AG09309 (cell line): Measurements from ENCODE around the gene MYH10.

ENCODE experiments used
- DNase-seq: peaks from one replicate; pipeline ENCODE4 v3.0.0-alpha.2; 2010; ENCODE audit warnings: low read depth
- H3K4me3 ChIP-seq: 2 replicates; pipeline ENCODE4 v1.5.1; 2011; ENCODE audit warnings: mild to moderate bottlenecking, low read depth, low read length, moderate library complexity; ENCODE audit not compliant: control insufficient read depth
- TF ChIP-seq, protein P1 (sequence below): IDR thresholded peaks from 2 replicates; pipeline ENCODE4 v1.5.1; 2011; ENCODE audit warnings: mild to moderate bottlenecking, low read depth, low read length, inconsistent platforms; ENCODE audit not compliant: insufficient read depth, control insufficient read depth; ENCODE audit errors: missing control alignments

Gene MYH10

DNA sequence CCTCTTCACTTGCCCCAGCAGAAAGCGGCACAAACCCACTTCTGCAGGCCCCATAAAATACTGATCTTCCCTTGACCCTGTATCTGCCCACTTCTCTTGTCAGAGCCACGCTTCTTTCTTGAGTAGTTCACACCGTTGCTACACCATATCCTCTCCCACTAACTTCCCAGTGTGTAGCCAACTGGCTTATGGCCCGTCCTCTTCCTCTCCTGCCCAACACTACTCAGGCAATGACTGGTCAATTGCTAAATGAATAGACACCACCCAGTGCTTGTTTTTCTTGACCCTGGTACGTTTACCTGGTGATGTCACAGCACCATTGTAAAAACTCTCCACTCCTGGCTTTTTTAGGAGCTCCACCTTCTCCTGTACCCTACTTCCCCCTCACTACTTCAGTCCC is 107.9 kb downstream of the MYH10 start:
- TF ChIP-seq, protein P1, sequence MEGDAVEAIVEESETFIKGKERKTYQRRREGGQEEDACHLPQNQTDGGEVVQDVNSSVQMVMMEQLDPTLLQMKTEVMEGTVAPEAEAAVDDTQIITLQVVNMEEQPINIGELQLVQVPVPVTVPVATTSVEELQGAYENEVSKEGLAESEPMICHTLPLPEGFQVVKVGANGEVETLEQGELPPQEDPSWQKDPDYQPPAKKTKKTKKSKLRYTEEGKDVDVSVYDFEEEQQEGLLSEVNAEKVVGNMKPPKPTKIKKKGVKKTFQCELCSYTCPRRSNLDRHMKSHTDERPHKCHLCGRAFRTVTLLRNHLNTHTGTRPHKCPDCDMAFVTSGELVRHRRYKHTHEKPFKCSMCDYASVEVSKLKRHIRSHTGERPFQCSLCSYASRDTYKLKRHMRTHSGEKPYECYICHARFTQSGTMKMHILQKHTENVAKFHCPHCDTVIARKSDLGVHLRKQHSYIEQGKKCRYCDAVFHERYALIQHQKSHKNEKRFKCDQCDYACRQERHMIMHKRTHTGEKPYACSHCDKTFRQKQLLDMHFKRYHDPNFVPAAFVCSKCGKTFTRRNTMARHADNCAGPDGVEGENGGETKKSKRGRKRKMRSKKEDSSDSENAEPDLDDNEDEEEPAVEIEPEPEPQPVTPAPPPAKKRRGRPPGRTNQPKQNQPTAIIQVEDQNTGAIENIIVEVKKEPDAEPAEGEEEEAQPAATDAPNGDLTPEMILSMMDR = no peak
- no peak for DNase-seq
- H3K4me3 ChIP-seq = no peak overlapping the region

DNA sequence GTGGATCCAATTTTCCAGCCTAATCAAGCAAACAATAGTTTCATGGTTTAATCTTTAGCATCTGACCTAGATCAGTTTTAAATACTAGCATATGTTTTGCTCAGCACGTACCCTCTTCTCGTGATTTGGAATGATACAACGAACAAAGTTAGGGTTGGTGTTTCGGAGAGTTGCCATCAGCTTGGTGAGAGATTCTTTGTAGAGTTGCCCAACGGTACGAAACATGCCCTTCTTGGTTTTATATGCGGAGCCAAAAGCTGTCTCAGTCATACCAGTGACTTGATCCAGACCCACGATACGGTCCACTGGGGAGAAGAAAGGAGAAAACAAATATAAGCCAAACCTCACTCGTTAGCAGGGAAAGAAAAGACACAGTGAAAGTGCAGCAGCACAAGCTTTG is 109.5 kb downstream of the MYH10 start:
- H3K4me3 ChIP-seq = no peak overlapping the region
- DNase-seq = no peak
- TF ChIP-seq, protein P1 = no peak

DNA sequence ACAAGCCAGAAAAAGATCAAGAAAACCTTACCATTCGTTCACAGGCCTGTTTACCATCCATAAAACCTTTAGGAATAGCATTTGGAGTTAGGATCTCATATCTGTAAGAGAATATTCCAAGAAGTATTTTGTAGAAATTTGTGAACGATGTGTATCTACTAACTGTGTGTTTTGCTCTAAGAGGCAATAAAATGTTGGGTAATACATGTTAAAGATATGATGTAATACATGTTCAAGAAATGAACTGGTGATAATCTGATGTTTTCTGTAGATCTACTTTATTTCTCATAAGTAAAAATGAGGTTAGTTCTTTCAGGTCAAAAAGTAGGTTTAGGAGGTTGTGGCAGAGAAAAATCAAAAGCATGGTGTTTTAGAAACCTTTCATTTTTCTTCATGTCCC is 111.7 kb downstream of the MYH10 start:
- TF ChIP-seq, protein P1 = no peak
- H3K4me3 ChIP-seq = no peak overlapping the region
- no peak for DNase-seq

DNA sequence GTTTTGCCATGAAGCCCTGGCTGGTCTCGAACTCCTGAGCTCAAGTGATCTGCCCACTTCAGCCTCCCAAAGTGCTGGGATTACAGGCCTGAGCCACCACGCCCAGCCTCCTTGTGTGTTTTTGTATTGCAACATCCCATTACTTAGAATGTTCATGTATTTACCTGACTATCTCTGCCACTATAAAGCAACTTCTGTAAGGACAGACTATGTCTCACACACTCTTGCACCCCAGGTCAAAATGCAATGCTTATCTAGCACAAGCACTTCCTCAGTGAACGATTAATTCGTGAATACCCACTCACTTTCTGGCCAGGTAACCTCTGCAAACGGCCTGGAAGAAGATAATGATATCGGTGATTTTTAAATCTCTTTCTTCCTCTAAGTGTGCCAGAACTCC is 112.2 kb downstream of the MYH10 start:
- TF ChIP-seq, protein P1 = no peak

DNA sequence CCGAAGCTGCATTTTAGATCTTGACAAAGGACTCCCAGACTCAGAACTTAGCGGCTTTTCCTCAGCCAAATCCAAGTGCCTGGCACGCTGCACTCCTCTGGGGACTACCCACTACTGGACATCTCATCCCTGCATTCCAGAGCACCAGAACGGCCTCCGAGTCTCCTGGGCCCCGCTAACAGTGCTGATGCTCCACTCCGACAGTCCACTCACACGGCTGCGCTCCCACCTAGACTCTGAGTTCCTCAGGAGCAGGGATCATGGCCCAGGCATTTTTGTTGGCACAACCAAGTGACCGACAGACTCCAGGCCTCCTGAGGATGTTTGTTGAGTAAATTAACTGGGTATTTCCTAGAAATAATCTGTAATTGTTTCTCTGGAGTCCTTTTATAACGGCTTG is 115.7 kb downstream of the MYH10 start:
- TF ChIP-seq, protein P1 = no peak
- no peak for DNase-seq
- H3K4me3 ChIP-seq = no peak overlapping the region

More for the DNA sequence above, 112.2 kb downstream of the MYH10 start:
- DNase-seq = no peak
- H3K4me3 ChIP-seq = no peak overlapping the region

DNA sequence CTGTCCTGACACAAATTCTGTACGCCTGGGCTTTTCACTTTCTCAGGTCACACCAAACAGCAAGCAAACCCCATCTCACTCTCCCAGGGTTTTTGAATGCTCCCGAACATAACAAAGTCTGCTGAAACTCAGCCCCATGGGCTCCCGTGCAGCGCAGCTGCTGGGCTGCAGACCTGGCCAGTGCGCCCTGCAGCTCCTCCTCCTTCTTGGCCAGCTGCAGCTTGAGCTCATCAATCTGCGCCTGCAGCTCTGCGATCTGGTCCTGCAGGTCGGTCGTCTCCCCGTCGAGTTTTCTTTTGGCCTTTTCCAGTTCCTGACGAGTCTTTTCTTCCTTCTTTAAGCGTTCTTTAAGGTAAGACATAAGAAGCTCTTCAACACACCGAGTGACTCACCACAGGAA is 124.4 kb downstream of the MYH10 start:
- H3K4me3 ChIP-seq = no peak overlapping the region
- DNase-seq = no peak
- TF ChIP-seq, protein P1 = no peak
